ENCODE results near the gene ZBTB40. TPM values are rescaled to one million over a fixed set of nuclear protein-coding genes. Genes with fewer than 3 reads are reported as not detected.

The ZBTB40 gene
- total RNA-seq, 1 experiment from 2014 or later = 16.3 TPM

DNA sequence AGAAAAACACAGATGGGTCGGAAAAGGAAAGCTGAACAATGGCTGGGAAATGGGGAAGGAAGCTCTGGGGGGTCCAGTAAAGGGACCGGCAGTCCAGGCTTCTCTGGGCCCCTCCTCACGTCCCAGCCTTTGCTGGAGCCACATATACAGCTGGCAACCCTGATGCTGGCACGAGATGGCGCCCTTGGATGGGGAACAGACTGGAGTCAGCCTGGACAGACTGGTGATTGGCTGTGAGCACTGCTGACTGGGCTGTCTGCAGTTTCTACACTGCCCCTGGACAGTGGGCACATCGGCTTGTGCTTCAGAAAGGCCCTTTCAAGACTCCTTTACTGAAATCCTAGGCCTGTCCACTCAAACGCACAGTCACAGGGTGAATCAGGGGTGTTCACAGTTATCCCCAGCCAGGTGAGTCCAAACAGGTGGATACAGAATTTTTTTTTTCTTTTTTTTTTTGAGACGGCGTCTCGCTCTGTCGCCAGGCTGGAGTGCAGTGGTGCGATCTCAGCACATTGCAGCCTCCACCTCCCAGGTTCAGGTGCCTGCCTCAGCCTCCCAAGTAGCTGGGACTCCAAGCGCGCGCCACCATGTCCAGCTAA is 31.1 kb upstream of the ZBTB40 start:
- Mint-ChIP-seq H3K4me1 (peaks cover 8 to 13% of the 10 kb centered on the region in 2 experiments), H3K27me3 (ENCODE audit: low read depth) (peaks cover 3% of the 10 kb centered on the region; the same call in 1 of the 2 replicates), H3K9me3 (no peaks in the 10 kb centered on the region), H3K36me3 (ENCODE audit: insufficient read depth in 1 of 3, low read depth in 3 of 3) (no peaks in the 10 kb centered on the region), H3K4me3 (no peak overlapping the region), H3K27ac (no peak overlapping the region)
- no peaks in the 10 kb centered on the region for H3K9me3 ChIP-seq (ENCODE audit: control insufficient read depth, low read depth, low read length)
- no peaks in the 10 kb centered on the region for H3K27me3 ChIP-seq (ENCODE audit: insufficient read depth, low read length)
- H4K91ac ChIP-seq (ENCODE audit: insufficient read length, low read depth, low read length) = no peak overlapping the region
- no peak overlapping the region for H2BK15ac ChIP-seq (ENCODE audit: low read depth, low read length)
- no peak overlapping the region for H2AFZ ChIP-seq (ENCODE audit: low read length)
- peak; percentile 93 for DNase-seq
- no peak overlapping the region for H3K4me2 ChIP-seq (ENCODE audit: insufficient read depth, insufficient read length, low read length)
- no peak overlapping the region for H3K4ac ChIP-seq (ENCODE audit: low read depth, low read length)
- H3K79me2 ChIP-seq (ENCODE audit: insufficient read depth, low read length) = no peaks in the 10 kb centered on the region
- H2BK5ac ChIP-seq (ENCODE audit: insufficient read length, low read length) = no peak overlapping the region
- H3K4me1 ChIP-seq (ENCODE audit: insufficient read depth, low read length) = no peaks in the 10 kb centered on the region
- no peak overlapping the region for H2BK120ac ChIP-seq (ENCODE audit: low read depth, low read length, poor library complexity, severe bottlenecking)
- H3K9ac ChIP-seq (ENCODE audit: extremely low read depth, insufficient read length, low read length) = no peak overlapping the region
- H3K23ac ChIP-seq (ENCODE audit: insufficient read length, low read depth, low read length) = no peak overlapping the region
- no peak overlapping the region for H4K8ac ChIP-seq (replicated peaks; ENCODE audit: insufficient read length, low read depth, low read length)
- H2BK20ac ChIP-seq (ENCODE audit: low read depth, low read length, poor library complexity, severe bottlenecking) = no peak overlapping the region
- H3T11ph ChIP-seq (ENCODE audit: low read length) = no peak overlapping the region
- H3K14ac ChIP-seq (ENCODE audit: insufficient read depth, low read length) = no peak overlapping the region
- no peak overlapping the region for H3K27ac ChIP-seq (ENCODE audit: insufficient read length, low read depth, low read length)
- TF ChIP-seq CTCF (conservative IDR thresholded peaks at IDR 0.05) = peak; percentile 91
- no peak overlapping the region for H3K18ac ChIP-seq (ENCODE audit: insufficient read length, low read depth, low read length)
- no peaks in the 10 kb centered on the region for H4K20me1 ChIP-seq (ENCODE audit: control insufficient read depth, insufficient read depth, insufficient read length)
- no CpG with 5 or more reads among the region's 15 CpGs for WGBS (ENCODE audit: extremely low coverage, insufficient read length, low lambda C conversion rate)
- H2AK5ac ChIP-seq (ENCODE audit: insufficient read length, low read length) = no peak overlapping the region
- no peak overlapping the region for H4K5ac ChIP-seq (ENCODE audit: insufficient read length, low read depth, low read length)
- H3K79me1 ChIP-seq (ENCODE audit: insufficient read depth, low read depth, low read length, poor library complexity, severe bottlenecking) = no peaks in the 10 kb centered on the region
- H3K56ac ChIP-seq (ENCODE audit: insufficient read length, low read depth, low read length) = no peak overlapping the region
- H2BK12ac ChIP-seq (ENCODE audit: insufficient read length, low read depth, low read length) = no peak overlapping the region
- H3K23me2 ChIP-seq (ENCODE audit: insufficient read length, low read depth, low read length, poor library complexity, severe bottlenecking) = no peaks in the 10 kb centered on the region
